HCT116 (cell line): ENCODE data around the gene WDPCP. TPM values are rescaled to one million over a fixed set of nuclear protein-coding genes. Genes with fewer than 3 reads are reported as not detected.

Experiments
- ATAC-seq: fragments of 200-7000 bp; cut with Tn5 transposase; 2 replicates; pipeline ENCODE4 v1.9.1; 2020; ENCODE audit warnings: mild to moderate bottlenecking, moderate library complexity
- BruUV-seq: library from RNA; stranded (reverse); fragments of 400-500 nt; replicated peaks from 2 replicates; lab custom pipeline; 2021; lab: Mats Ljungman, UMichigan
- CTCF ChIA-PET: fragments of 300-600 bp; sonication (Branson Sonifier 250); formaldehyde crosslinking; loops from one replicate; lab custom pipeline; 2021; ENCODE audit warnings: antibody characterized with exemption; lab: Charles Lee
- POLR2A ChIA-PET: fragments of 300-600, 350-600 bp; sonication (Branson Sonifier 250); formaldehyde crosslinking; loops from one replicate; lab custom pipeline; 2021; ENCODE audit warnings: antibody characterized with exemption; lab: Charles Lee
- RAD21 ChIA-PET, 2 experiments: fragments of 300-600 bp; sonication (Branson Sonifier 250); formaldehyde crosslinking; loops; one replicate each; lab custom pipeline; 2023; ENCODE audit warnings: low total read pairs in 2 of 2; ENCODE audit not compliant: uncharacterized antibody in 2 of 2, unreplicated experiment in 2 of 2, low non-redundant PET in 1 of 2; lab: Charles Lee
- DNase-seq: peaks from one replicate; pipeline ENCODE4 v3.0.0-alpha.2; 2010; ENCODE audit warnings: low read depth, low spot score
- H2AFZ ChIP-seq: fragments of 200-600 bp; shearing (Covaris generic), sonication (generic); 2 replicates; pipeline ENCODE4 v1.6.1; 2017; ENCODE audit warnings: low read depth, mixed run types, mixed read lengths, antibody characterized with exemption, low read length; ENCODE audit not compliant: poor library complexity, severe bottlenecking
- H3K27ac ChIP-seq: 2 replicates; pipeline ENCODE4 v1.5.1; 2012; ENCODE audit warnings: low read depth, low read length
- H3K27me3 ChIP-seq: fragments of 200-600 bp; sonication (generic); 2 replicates; pipeline ENCODE4 v1.6.1; 2016; ENCODE audit warnings: mixed run types, low read length, mixed read lengths; ENCODE audit not compliant: insufficient read depth
- H3K36me3 ChIP-seq, 2 experiments: fragments of 200-500 bp in 1 of 2; fragments of 200-600 bp in 1 of 2; sonication (Bioruptor generic) in 1 of 2; sonication (generic) in 1 of 2; 2 replicates each; pipeline versions ENCODE4 v1.5.1 to v1.6.1; 2014 to 2016; ENCODE audit warnings: low read length in 2 of 2, inconsistent platforms in 1 of 2, mixed read lengths in 1 of 2, mixed run types in 1 of 2; ENCODE audit not compliant: insufficient read depth in 2 of 2, control insufficient read depth in 1 of 2
- H3K4me1 ChIP-seq, 2 experiments: fragments of 200-600 bp in 1 of 2; sonication (generic) in 1 of 2; 2 replicates each; pipeline versions ENCODE4 v1.5.1 to v1.6.1; 2012 to 2017; ENCODE audit warnings: low read length in 2 of 2, inconsistent platforms in 1 of 2, mild to moderate bottlenecking in 1 of 2, mixed read lengths in 1 of 2, mixed run types in 1 of 2, moderate library complexity in 1 of 2; ENCODE audit not compliant: insufficient read depth in 2 of 2, control insufficient read depth in 1 of 2
- H3K4me2 ChIP-seq: fragments of 200-600 bp; sonication (generic); 2 replicates; pipeline ENCODE4 v1.6.1; 2017; ENCODE audit warnings: mixed run types, low read length, mixed read lengths
- H3K4me3 ChIP-seq, 2 experiments: fragments of 200-600 bp in 1 of 2; sonication (generic) in 1 of 2; replicated peaks in 1 of 2; 2 replicates each; pipeline ENCODE4 v1.5.1; 2011 to 2016; ENCODE audit warnings: low read length in 2 of 2, control low read depth in 1 of 2, low read depth in 1 of 2, mild to moderate bottlenecking in 1 of 2, mixed read lengths in 1 of 2, mixed run types in 1 of 2
- H3K79me2 ChIP-seq: fragments of 200-600 bp; sonication (generic); 2 replicates; pipeline ENCODE4 v1.6.1; 2017; ENCODE audit warnings: mild to moderate bottlenecking, mixed run types, low read length, moderate library complexity, mixed read lengths; ENCODE audit not compliant: insufficient read depth
- H3K9ac ChIP-seq: fragments of 200-600 bp; sonication (generic); 2 replicates; pipeline ENCODE4 v1.6.1; 2016; ENCODE audit warnings: low read length, mixed read lengths
- H3K9me2 ChIP-seq: fragments of 200-600 bp; sonication (generic), shearing (Covaris generic); 2 replicates; pipeline ENCODE4 v1.6.1; 2017; ENCODE audit warnings: mixed run types, mild to moderate bottlenecking, moderate library complexity; ENCODE audit not compliant: insufficient read depth
- H3K9me3 ChIP-seq, 2 experiments: fragments of 200-500 bp in 1 of 2; fragments of 200-600 bp in 1 of 2; sonication (Bioruptor generic) in 1 of 2; sonication (generic) in 1 of 2; 2 replicates each; pipeline ENCODE4 v1.6.1; 2014 to 2017; ENCODE audit warnings: low read length in 2 of 2, mixed read lengths in 2 of 2, inconsistent platforms in 1 of 2, low read depth in 1 of 2, mild to moderate bottlenecking in 1 of 2, mixed run types in 1 of 2, moderate library complexity in 1 of 2; ENCODE audit not compliant: control insufficient read depth in 1 of 2, insufficient read depth in 1 of 2
- H4K20me1 ChIP-seq: fragments of 200-600 bp; sonication (generic), shearing (Covaris generic); 2 replicates; pipeline ENCODE4 v1.6.1; 2017; ENCODE audit warnings: mixed run types, mild to moderate bottlenecking, moderate library complexity; ENCODE audit not compliant: insufficient read depth
- CEBPB ChIP-seq: IDR thresholded peaks from 2 replicates; pipeline ENCODE4 v1.6.1; 2012; ENCODE audit warnings: low read depth
- CTCF ChIP-seq, 3 experiments: fragments of 200-600 bp in 1 of 3; sonication (generic) in 1 of 3; IDR thresholded peaks in 2 of 3; conservative IDR thresholded peaks in 1 of 3; 2 replicates each; pipeline ENCODE4 v1.5.1; 2012 to 2017; ENCODE audit warnings: low read depth in 2 of 3, low read length in 2 of 3, antibody characterized with exemption in 1 of 3, borderline replicate concordance in 1 of 3, control low read depth in 1 of 3, mild to moderate bottlenecking in 1 of 3, mixed read lengths in 1 of 3, mixed run types in 1 of 3, moderate library complexity in 1 of 3; ENCODE audit not compliant: insufficient read depth in 1 of 3
- EGR1 ChIP-seq: IDR thresholded peaks from 2 replicates; pipeline ENCODE4 v1.6.1; 2012; ENCODE audit warnings: low read depth
- ELF1 ChIP-seq: IDR thresholded peaks from 2 replicates; pipeline ENCODE4 v1.6.1; 2012; ENCODE audit warnings: low read depth, borderline replicate concordance
- EZH2 ChIP-seq: fragments of 200-600 bp; sonication (generic); IDR thresholded peaks from 2 replicates; pipeline ENCODE4 v1.6.1; 2017; ENCODE audit warnings: antibody characterized with exemption, mixed run types
- FOSL1 ChIP-seq: IDR thresholded peaks from 2 replicates; pipeline ENCODE4 v1.6.1; 2012; ENCODE audit warnings: low read depth
- JUND ChIP-seq: IDR thresholded peaks from 2 replicates; pipeline ENCODE4 v1.6.1; 2012
- POLR2A ChIP-seq: IDR thresholded peaks from 2 replicates; pipeline ENCODE4 v1.7.0; 2011; ENCODE audit warnings: borderline replicate concordance; ENCODE audit not compliant: insufficient read depth, insufficient read length; ENCODE audit errors: extremely low read depth
- RAD21 ChIP-seq: IDR thresholded peaks from 2 replicates; pipeline ENCODE4 v1.6.1; 2012; ENCODE audit warnings: low read depth, mild to moderate bottlenecking
- SP1 ChIP-seq: IDR thresholded peaks from 2 replicates; pipeline ENCODE4 v1.6.1; 2012; ENCODE audit warnings: low read depth
- YY1 ChIP-seq: IDR thresholded peaks from 2 replicates; pipeline ENCODE4 v1.6.1; 2011; ENCODE audit warnings: low read length, low read depth, moderate library complexity, mild to moderate bottlenecking; ENCODE audit not compliant: insufficient replicate concordance; ENCODE audit errors: extremely low read depth
- ZFX ChIP-seq: fragments of 450-650 bp; IDR thresholded peaks from 2 replicates; pipeline ENCODE4 v1.6.1; 2017
- ZNF274 ChIP-seq: fragments of 200-500 bp; sonication (Bioruptor generic); IDR thresholded peaks from 2 replicates; pipeline ENCODE4 v1.6.1; 2014; ENCODE audit warnings: mild to moderate bottlenecking, low read depth, low read length, inconsistent platforms
- intact Hi-C: fragments of 100-400 bp; cut with micrococcal nuclease; formaldehyde crosslinking; loops from 2 replicates; pipeline ENCODE4 v1.10.0; 2022
- total RNA-seq: library from RNA; stranded (reverse); gene quantifications from one replicate; pipeline ENCODE4 v1.2.1, GENCODE V29; 2021; ENCODE audit not compliant: unreplicated experiment
- TF ChIP-seq, protein P1 (sequence below): IDR thresholded peaks from 2 replicates; pipeline ENCODE4 v1.6.1; 2011; ENCODE audit warnings: mild to moderate bottlenecking, low read length, moderate library complexity; ENCODE audit not compliant: insufficient replicate concordance; ENCODE audit errors: extremely low read depth
- TF ChIP-seq, protein P2 (sequence below): IDR thresholded peaks from 2 replicates; pipeline ENCODE4 v1.6.1; 2012
- TF ChIP-seq, protein P3 (sequence below): IDR thresholded peaks from 2 replicates; pipeline ENCODE4 v1.6.1; 2012

The WDPCP gene
- total RNA-seq, 1 experiment from 2014 or later, result 4.1 TPM

DNA sequence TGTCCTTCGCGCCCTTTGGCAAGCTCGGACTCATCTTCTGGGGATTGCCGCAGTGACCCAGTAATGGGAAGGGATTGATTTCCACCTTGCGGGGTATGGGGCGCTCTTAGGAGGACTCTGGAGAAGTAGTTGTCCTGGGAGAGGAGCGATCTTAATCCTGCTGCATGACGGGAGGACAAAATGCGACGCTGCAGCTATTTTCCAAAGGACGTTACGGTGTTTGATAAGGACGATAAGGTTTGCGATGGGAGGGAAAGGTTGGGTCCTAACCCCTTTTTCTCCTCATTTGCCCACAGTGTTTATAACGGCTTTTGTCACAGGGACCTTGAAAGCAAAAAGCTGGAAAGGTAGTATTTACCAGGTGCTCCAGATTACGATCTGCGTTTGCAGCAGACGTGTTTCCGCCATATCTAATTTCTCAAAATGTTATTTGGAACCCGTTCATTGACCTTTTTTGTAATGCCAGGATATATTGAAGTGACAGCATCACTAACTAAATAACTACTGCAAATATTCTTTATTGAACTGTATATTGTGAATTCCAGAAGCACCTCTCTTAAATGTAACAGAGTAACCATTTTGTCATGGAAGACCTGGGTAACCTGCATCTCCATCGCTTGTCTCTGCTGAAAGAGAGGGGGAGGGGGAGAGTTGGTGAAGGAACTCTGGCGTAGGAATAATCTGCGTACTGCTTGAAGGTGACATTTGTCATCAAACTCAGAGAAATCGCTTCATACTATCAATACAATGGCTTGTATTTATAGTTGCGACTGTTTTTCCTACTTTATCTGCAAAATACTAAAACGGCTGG lies 1.1 kb upstream of the WDPCP start:
- Histone ChIP-seq H4K20me1 (no peaks in the 10 kb centered on the region), H3K9ac (peak overlapping the region; percentile 83), H3K4me2 (peak overlapping the region; percentile 87), H3K79me2 (peaks cover 59% of the 10 kb centered on the region), H3K9me2 (no peaks in the 10 kb centered on the region), H3K9me3 (no peaks in the 10 kb centered on the region), H3K27ac (peak overlapping the region; percentile 70), H3K4me1 (peaks cover 10 to 21% of the 10 kb centered on the region in 2 experiments; a peak in 3 of 4 replicates), H3K4me3 (peak overlapping the region; percentile 71 to 89), H3K27me3 (no peaks in the 10 kb centered on the region), H3K36me3 (peaks cover 4 to 9% of the 10 kb centered on the region in 2 experiments), H2AFZ (no peak overlapping the region)
- DNase-seq, result no peak
- POLR2A ChIA-PET, result interaction anchor here (1.1 to 1.9 kb wide), 3 partner anchors 11 to 254 kb away, joined by 3 to 5 read pairs (median 4); partner anchors contain the start of gene UGP2
- TF ChIP-seq CEBPB (no peak), ZNF274 (no peak), POLR2A (no peak), SP1 (no peak), EGR1 (no peak), ELF1 (no peak), YY1 (no peak), ZFX (no peak), CTCF (IDR thresholded peaks at IDR 0.05 in 2 of 3, conservative IDR thresholded peaks at IDR 0.05 in 1 of 3; ENCODE audit: borderline replicate concordance in 1 of 3, insufficient read depth in 1 of 3, low read depth in 2 of 3, low read length in 2 of 3) (no peak), FOSL1 (no peak), RAD21 (no peak), JUND (no peak), EZH2 (no peak)
- TF ChIP-seq, protein P1, sequence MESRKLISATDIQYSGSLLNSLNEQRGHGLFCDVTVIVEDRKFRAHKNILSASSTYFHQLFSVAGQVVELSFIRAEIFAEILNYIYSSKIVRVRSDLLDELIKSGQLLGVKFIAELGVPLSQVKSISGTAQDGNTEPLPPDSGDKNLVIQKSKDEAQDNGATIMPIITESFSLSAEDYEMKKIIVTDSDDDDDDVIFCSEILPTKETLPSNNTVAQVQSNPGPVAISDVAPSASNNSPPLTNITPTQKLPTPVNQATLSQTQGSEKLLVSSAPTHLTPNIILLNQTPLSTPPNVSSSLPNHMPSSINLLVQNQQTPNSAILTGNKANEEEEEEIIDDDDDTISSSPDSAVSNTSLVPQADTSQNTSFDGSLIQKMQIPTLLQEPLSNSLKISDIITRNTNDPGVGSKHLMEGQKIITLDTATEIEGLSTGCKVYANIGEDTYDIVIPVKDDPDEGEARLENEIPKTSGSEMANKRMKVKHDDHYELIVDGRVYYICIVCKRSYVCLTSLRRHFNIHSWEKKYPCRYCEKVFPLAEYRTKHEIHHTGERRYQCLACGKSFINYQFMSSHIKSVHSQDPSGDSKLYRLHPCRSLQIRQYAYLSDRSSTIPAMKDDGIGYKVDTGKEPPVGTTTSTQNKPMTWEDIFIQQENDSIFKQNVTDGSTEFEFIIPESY, result no peak
- TF ChIP-seq, protein P2, sequence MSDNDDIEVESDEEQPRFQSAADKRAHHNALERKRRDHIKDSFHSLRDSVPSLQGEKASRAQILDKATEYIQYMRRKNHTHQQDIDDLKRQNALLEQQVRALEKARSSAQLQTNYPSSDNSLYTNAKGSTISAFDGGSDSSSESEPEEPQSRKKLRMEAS, result no peak
- TF ChIP-seq, protein P3, sequence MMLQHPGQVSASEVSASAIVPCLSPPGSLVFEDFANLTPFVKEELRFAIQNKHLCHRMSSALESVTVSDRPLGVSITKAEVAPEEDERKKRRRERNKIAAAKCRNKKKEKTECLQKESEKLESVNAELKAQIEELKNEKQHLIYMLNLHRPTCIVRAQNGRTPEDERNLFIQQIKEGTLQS, result no peak
- intact Hi-C loops, result loop anchor here (10.0 kb wide), 1 partner anchor 295 kb away; no protein-coding TSS in a partner anchor
- RAD21 ChIA-PET, result no interaction called here
- CTCF ChIA-PET, result interaction anchor here (1.3 kb wide), 1 partner anchor 17 kb away, joined by 3 read pairs; no protein-coding TSS in a partner anchor
- peak; percentile 37 for ATAC-seq
- BruUV-seq, result TSS peak; percentile 72
